A549 (cell line): ENCODE measurements around the gene PSD2. TPM values are rescaled to one million over a fixed set of nuclear protein-coding genes. Genes with fewer than 3 reads are reported as not detected.

Experiments used
- ATAC-seq, 2 experiments: fragments of 200-7000 bp in 1 of 2; fragments of >200 bp in 1 of 2; cut with Nextera tagmentation in 1 of 2; cut with Tn5 transposase in 1 of 2; 3 replicates each; pipeline versions ENCODE4 v1.8.0 to v1.9.1; 2018 to 2020; ENCODE audit warnings: mild to moderate bottlenecking in 1 of 2, moderate library complexity in 1 of 2
- CTCF ChIA-PET: fragments of 300-600 bp; sonication (Branson Sonifier 250); formaldehyde crosslinking; extraction: SDS; loops from one replicate; lab custom pipeline; 2021; ENCODE audit warnings: antibody characterized with exemption, inconsistent platforms; lab: Yijun Ruan, JAX
- POLR2A ChIA-PET: fragments of 350-600 bp; formaldehyde crosslinking; extraction: SDS; loops from one replicate; lab custom pipeline; 2021; ENCODE audit warnings: antibody characterized with exemption, inconsistent platforms; lab: Yijun Ruan, JAX
- DNase-seq, 2 experiments: peaks; one replicate each; pipeline versions ENCODE4 v3.0.0 to v3.0.0-alpha.2; 2011 to 2016; ENCODE audit warnings: low read depth in 1 of 2, low spot score in 1 of 2
- FAIRE-seq: peaks from 2 replicates; lab custom pipeline; 2011; peaks lifted over from hg19 to GRCh38; lab: Jason Lieb, UNC
- H3K27ac ChIP-seq, 2 experiments: fragments of >200 bp; sonication (Bioruptor Twin); formaldehyde crosslinking; 3 replicates each; pipeline ENCODE4 v1.5.1; 2016 to 2017
- H3K4me1 ChIP-seq: fragments of >200 bp; sonication (Bioruptor Twin); formaldehyde crosslinking; 3 replicates; pipeline ENCODE4 v1.6.1; 2016
- H3K4me2 ChIP-seq: fragments of >200 bp; sonication (Bioruptor Twin); formaldehyde crosslinking; 3 replicates; pipeline ENCODE4 v1.6.1; 2016
- H3K4me3 ChIP-seq: fragments of >200 bp; sonication (Bioruptor Twin); formaldehyde crosslinking; 3 replicates; pipeline ENCODE4 v1.5.1; 2016
- H3K9me3 ChIP-seq: fragments of >200 bp; sonication (Bioruptor Twin); formaldehyde crosslinking; 3 replicates; pipeline ENCODE4 v1.6.1; 2016
- BHLHE40 ChIP-seq: IDR thresholded peaks from 2 replicates; pipeline ENCODE4 v1.6.1; 2012; ENCODE audit warnings: low read depth, low read length, inconsistent platforms
- CBX2 ChIP-seq: fragments of 200-600 bp; sonication (generic); IDR thresholded peaks from 2 replicates; pipeline ENCODE4 v1.6.1; 2016; ENCODE audit warnings: low read depth, mild to moderate bottlenecking, borderline replicate concordance
- CBX8 ChIP-seq: fragments of 200-600 bp; sonication (generic); IDR thresholded peaks from 2 replicates; pipeline ENCODE4 v1.6.1; 2016
- CHD2 ChIP-seq: fragments of 150-350 bp; IDR thresholded peaks from 2 replicates; pipeline ENCODE4 v1.6.1; 2014; ENCODE audit warnings: low read length; ENCODE audit not compliant: partially characterized antibody
- CHD4 ChIP-seq: fragments of 200-600 bp; sonication (generic); IDR thresholded peaks from 2 replicates; pipeline ENCODE4 v1.6.1; 2016; ENCODE audit warnings: antibody characterized with exemption, mild to moderate bottlenecking, borderline replicate concordance
- EHF ChIP-seq: fragments of 250-450 bp; sonication (Bioruptor Pico); IDR thresholded peaks from 2 replicates; pipeline ENCODE4 v1.5.0; 2020; ENCODE audit warnings: mild to moderate bottlenecking
- EP300 ChIP-seq, 2 experiments: fragments of >200 bp; sonication (Bioruptor Twin); formaldehyde crosslinking; IDR thresholded peaks; 2 replicates in 1 of 2; 3 replicates in 1 of 2; pipeline ENCODE4 v1.6.1; 2016 to 2017
- FOSB ChIP-seq: fragments of 250-450 bp; sonication (Bioruptor Pico); IDR thresholded peaks from 2 replicates; pipeline ENCODE4 v1.5.0; 2020; ENCODE audit warnings: mild to moderate bottlenecking, moderate library complexity
- HEYL ChIP-seq: fragments of 250-450 bp; sonication (Bioruptor Pico); IDR thresholded peaks from 2 replicates; pipeline ENCODE4 v1.8.0; 2021; ENCODE audit warnings: mild to moderate bottlenecking, moderate library complexity
- HOXB13 ChIP-seq: fragments of 250-450 bp; sonication (Bioruptor Pico); IDR thresholded peaks from 2 replicates; pipeline ENCODE4 v1.5.0; 2020; ENCODE audit warnings: low read depth, mild to moderate bottlenecking, moderate library complexity
- JUN ChIP-seq, 2 experiments: fragments of >200 bp; sonication (Bioruptor Twin); formaldehyde crosslinking; IDR thresholded peaks; 2 replicates in 1 of 2; 3 replicates in 1 of 2; pipeline ENCODE4 v1.6.1; 2016 to 2017
- KDM5A ChIP-seq: fragments of 200-600 bp; sonication (generic); IDR thresholded peaks from 2 replicates; pipeline ENCODE4 v1.6.1; 2016; ENCODE audit warnings: antibody characterized with exemption, mild to moderate bottlenecking
- MAZ ChIP-seq: fragments of 150-350 bp; IDR thresholded peaks from 2 replicates; pipeline ENCODE4 v1.6.1; 2014; ENCODE audit warnings: antibody characterized with exemption, low read depth, low read length, borderline replicate concordance
- NFE2L2 ChIP-seq: fragments of 150-350 bp; conservative IDR thresholded peaks from 2 replicates; pipeline ENCODE4 v1.6.1; 2014; ENCODE audit warnings: low read length
- NR3C1 ChIP-seq: fragments of >200 bp; sonication (Bioruptor Twin); formaldehyde crosslinking; IDR thresholded peaks from 3 replicates; pipeline ENCODE4 v1.6.1; 2017
- POLR2A ChIP-seq: IDR thresholded peaks from 2 replicates; pipeline ENCODE4 v1.6.1; 2012; ENCODE audit warnings: mild to moderate bottlenecking, low read length
- POLR2AphosphoS2 ChIP-seq: conservative IDR thresholded peaks from 2 replicates; pipeline ENCODE4 v1.6.1; 2012; ENCODE audit warnings: low read length, improper control_type of control experiment, inconsistent platforms
- RFX5 ChIP-seq: fragments of 450-650 bp; IDR thresholded peaks from 2 replicates; pipeline ENCODE4 v1.7.1; 2014; ENCODE audit warnings: antibody characterized with exemption, mild to moderate bottlenecking, moderate library complexity
- TFCP2L1 ChIP-seq: fragments of 250-450 bp; sonication (Bioruptor Pico); IDR thresholded peaks from 2 replicates; pipeline ENCODE4 v1.5.0; 2021; ENCODE audit warnings: mild to moderate bottlenecking
- ZSCAN20 ChIP-seq: fragments of 250-450 bp; sonication (Bioruptor Pico); IDR thresholded peaks from 2 replicates; pipeline ENCODE4 v1.8.0; 2022; ENCODE audit warnings: mild to moderate bottlenecking, moderate library complexity
- WGBS: methylation state at CpG from one replicate; pipeline ENCODE4 v1.1.6; 2017; ENCODE audit errors: missing lambda C conversion rate; 5-methylcytosine and 5-hydroxymethylcytosine counted together
- polyA plus RNA-seq, 4 experiments: library from polyadenylated mRNA; depleted of rRNA in 3 of 4; stranded (reverse); fragments of >200 nt; fragmentation: RNase III in 1 of 4; extraction: RNeasy Plus Mini Kit Qiagen cat#74134 plus additional on column Dnase treatment in 1 of 4; gene quantifications; 2 replicates in 3 of 4; 3 replicates in 1 of 4; pipeline ENCODE4 v1.2.3, GENCODE V29; 2011 to 2017
- TF ChIP-seq, protein P1 (sequence below): IDR thresholded peaks from 2 replicates; pipeline ENCODE4 v1.6.1; 2012
- TF ChIP-seq, protein P2 (sequence below): fragments of >200 bp; sonication (Bioruptor Twin); formaldehyde crosslinking; IDR thresholded peaks from 2 replicates; pipeline ENCODE4 v1.6.1; 2016
- TF ChIP-seq, protein P3 (sequence below): IDR thresholded peaks from 2 replicates; pipeline ENCODE4 v1.6.1; 2012; ENCODE audit warnings: low read depth, borderline replicate concordance
- TF ChIP-seq, protein P4 (sequence below): fragments of 250-450 bp; sonication (Bioruptor Pico); IDR thresholded peaks from 2 replicates; pipeline ENCODE4 v1.5.0; 2020; ENCODE audit warnings: low read depth, mild to moderate bottlenecking, moderate library complexity
- TF ChIP-seq, protein P5 (sequence below): fragments of >200 bp; sonication (Bioruptor Twin); formaldehyde crosslinking; IDR thresholded peaks from 3 replicates; pipeline ENCODE4 v1.6.1; 2016
- TF ChIP-seq, protein P6 (sequence below): IDR thresholded peaks from 2 replicates; pipeline ENCODE4 v1.6.1; 2012

The PSD2 gene
- polyA plus RNA-seq, 2 of the 4 experiments (the other 2 are of a cell fraction), result 0.05 TPM; not detected in 1

DNA sequence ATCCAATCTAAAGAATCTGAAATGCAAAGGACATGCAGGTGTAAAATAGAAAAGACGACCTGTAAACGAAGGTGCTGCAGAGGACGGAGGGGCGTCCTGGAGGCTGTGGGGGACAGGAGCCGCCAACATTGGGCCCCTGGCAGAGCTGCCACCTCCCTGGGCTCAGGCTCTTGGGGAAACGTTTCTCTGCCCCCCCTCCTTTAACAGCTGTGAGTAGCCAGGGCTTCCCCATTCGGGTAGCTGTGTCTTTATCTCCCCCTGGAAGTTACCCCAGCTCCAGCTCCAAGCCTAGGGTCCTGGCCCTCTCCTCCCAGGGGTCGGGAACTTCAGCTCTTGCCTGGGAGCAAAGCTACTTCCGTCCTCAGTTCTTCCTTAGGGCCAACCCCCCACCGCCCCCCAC is 51.5 kb downstream of the PSD2 start:
- POLR2A ChIA-PET, result interaction anchor here (0.7 kb wide), 2 partner anchors 91 to 879 kb away, joined by 3 to 4 read pairs; no protein-coding TSS in a partner anchor
- Histone ChIP-seq H3K9me3 (no peaks in the 10 kb centered on the region), H3K27ac (no peak overlapping the region), H3K4me1 (peaks cover 6% of the 10 kb centered on the region), H3K4me3 (no peak overlapping the region; the same call in 2 of the 3 replicates), H3K4me2 (peak overlapping the region; percentile 96)
- ATAC-seq (no peak), FAIRE-seq (no peak), DNase-seq (no peak)
- CTCF ChIA-PET, result interaction anchor here (1.2 to 12.5 kb wide), 3 partner anchors 15 to 122 kb away, joined by 9 to 193 read pairs (median 41); no protein-coding TSS in a partner anchor
- TF ChIP-seq, protein P1, sequence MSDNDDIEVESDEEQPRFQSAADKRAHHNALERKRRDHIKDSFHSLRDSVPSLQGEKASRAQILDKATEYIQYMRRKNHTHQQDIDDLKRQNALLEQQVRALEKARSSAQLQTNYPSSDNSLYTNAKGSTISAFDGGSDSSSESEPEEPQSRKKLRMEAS, result no peak
- no peak for TF ChIP-seq ZSCAN20 (CRISPR knock-in tag)
- TF ChIP-seq CHD2, result no peak
- TF ChIP-seq POLR2AphosphoS2, result no peak
- no peak for TF ChIP-seq EP300 (IDR thresholded peaks at IDR 0.05)
- TF ChIP-seq, protein P2, sequence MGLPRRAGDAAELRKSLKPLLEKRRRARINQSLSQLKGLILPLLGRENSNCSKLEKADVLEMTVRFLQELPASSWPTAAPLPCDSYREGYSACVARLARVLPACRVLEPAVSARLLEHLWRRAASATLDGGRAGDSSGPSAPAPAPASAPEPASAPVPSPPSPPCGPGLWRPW, result no peak
- TF ChIP-seq CBX2, result no peak
- TF ChIP-seq RFX5, result no peak
- no peak for TF ChIP-seq FOSB
- WGBS, result 69% methylated on average over 9 of the region's 10 CpGs

GRCh38 chr5:139847790-139848507 is 52.3 kb downstream of the PSD2 start:
- peaks cover 6% of the 10 kb centered on the region for H3K4me1 ChIP-seq
- TF ChIP-seq KDM5A (no peak), JUN (IDR thresholded peaks at IDR 0.05) (peak in 1 of 2 experiments; percentile 60; a peak in 2 of 5 replicates), POLR2A (peak; percentile 74), TFCP2L1 (CRISPR knock-in tag) (no peak), HOXB13 (no peak), EHF (CRISPR knock-in tag) (no peak)
- TF ChIP-seq, protein P1, result peak; percentile 79
- TF ChIP-seq, protein P3, sequence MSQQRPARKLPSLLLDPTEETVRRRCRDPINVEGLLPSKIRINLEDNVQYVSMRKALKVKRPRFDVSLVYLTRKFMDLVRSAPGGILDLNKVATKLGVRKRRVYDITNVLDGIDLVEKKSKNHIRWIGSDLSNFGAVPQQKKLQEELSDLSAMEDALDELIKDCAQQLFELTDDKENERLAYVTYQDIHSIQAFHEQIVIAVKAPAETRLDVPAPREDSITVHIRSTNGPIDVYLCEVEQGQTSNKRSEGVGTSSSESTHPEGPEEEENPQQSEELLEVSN, result peak; percentile 70
- TF ChIP-seq, protein P4, sequence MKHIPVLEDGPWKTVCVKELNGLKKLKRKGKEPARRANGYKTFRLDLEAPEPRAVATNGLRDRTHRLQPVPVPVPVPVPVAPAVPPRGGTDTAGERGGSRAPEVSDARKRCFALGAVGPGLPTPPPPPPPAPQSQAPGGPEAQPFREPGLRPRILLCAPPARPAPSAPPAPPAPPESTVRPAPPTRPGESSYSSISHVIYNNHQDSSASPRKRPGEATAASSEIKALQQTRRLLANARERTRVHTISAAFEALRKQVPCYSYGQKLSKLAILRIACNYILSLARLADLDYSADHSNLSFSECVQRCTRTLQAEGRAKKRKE, result no peak
- TF ChIP-seq, all 56 proteins: peak for 4
- ChIA-PET POLR2A (interaction anchor here (0.7 kb wide), 2 partner anchors 90 to 878 kb away, joined by 3 to 4 read pairs; no protein-coding TSS in a partner anchor), CTCF (interaction anchor here (0.6 to 12.5 kb wide), 6 partner anchors 12 to 121 kb away, joined by 3 to 193 read pairs (median 15); no protein-coding TSS in a partner anchor)
- DNase-seq (peak; percentile 35 to 60), ATAC-seq (peak; percentile 49 to 64), FAIRE-seq (no peak)
- WGBS, result 8% methylated on average over 16 of the region's 107 CpGs
- Histone ChIP-seq H3K4me3 (peak overlapping the region; percentile 71), H3K4me2 (peak overlapping the region; percentile 96), H3K27ac (peak overlapping the region; percentile 77 to 83), H3K9me3 (no peaks in the 10 kb centered on the region)

GRCh38 chr5:139848508-139849100 is 53.0 kb downstream of the PSD2 start:
- peaks cover 6% of the 10 kb centered on the region for H3K4me1 ChIP-seq
- WGBS, result 62% methylated on average over 13 of the region's 43 CpGs
- ATAC-seq (peak; percentile 3 to 6; a peak in 1 of 6 replicates), DNase-seq (no peak), FAIRE-seq (no peak)
- peak overlapping the region; percentile 71 for H3K4me3 ChIP-seq
- H3K27ac ChIP-seq, result peak overlapping the region; percentile 77 to 83
- peak overlapping the region; percentile 96 for H3K4me2 ChIP-seq
- no peaks in the 10 kb centered on the region for H3K9me3 ChIP-seq
- POLR2A ChIA-PET, result no interaction called here
- CTCF ChIA-PET, result interaction anchor here (1.0 to 12.5 kb wide), 6 partner anchors 11 to 120 kb away, joined by 3 to 193 read pairs (median 4); no protein-coding TSS in a partner anchor
- TF ChIP-seq CHD4, result no peak
- TF ChIP-seq, protein P3, result no peak
- TF ChIP-seq CBX8, result no peak
- no peak for TF ChIP-seq NR3C1
- TF ChIP-seq HEYL (CRISPR knock-in tag), result no peak
- TF ChIP-seq BHLHE40, result no peak
- TF ChIP-seq RFX5, result no peak
- no peak for TF ChIP-seq CHD2
- no peak for TF ChIP-seq NFE2L2
- TF ChIP-seq, protein P5, sequence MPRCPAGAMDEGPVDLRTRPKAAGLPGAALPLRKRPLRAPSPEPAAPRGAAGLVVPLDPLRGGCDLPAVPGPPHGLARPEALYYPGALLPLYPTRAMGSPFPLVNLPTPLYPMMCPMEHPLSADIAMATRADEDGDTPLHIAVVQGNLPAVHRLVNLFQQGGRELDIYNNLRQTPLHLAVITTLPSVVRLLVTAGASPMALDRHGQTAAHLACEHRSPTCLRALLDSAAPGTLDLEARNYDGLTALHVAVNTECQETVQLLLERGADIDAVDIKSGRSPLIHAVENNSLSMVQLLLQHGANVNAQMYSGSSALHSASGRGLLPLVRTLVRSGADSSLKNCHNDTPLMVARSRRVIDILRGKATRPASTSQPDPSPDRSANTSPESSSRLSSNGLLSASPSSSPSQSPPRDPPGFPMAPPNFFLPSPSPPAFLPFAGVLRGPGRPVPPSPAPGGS, result no peak
- TF ChIP-seq, protein P6, sequence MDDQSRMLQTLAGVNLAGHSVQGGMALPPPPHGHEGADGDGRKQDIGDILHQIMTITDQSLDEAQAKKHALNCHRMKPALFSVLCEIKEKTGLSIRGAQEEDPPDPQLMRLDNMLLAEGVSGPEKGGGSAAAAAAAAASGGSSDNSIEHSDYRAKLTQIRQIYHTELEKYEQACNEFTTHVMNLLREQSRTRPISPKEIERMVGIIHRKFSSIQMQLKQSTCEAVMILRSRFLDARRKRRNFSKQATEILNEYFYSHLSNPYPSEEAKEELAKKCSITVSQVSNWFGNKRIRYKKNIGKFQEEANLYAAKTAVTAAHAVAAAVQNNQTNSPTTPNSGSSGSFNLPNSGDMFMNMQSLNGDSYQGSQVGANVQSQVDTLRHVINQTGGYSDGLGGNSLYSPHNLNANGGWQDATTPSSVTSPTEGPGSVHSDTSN, result no peak
- no peak for TF ChIP-seq CBX2
- no peak for TF ChIP-seq MAZ
